HepG2 (cell line): ENCODE results near the gene PRKG1. TPM values are rescaled to one million over a fixed set of nuclear protein-coding genes. Genes with fewer than 3 reads are reported as not detected.

Experiments
- ATAC-seq: fragments of 200-7000 bp; cut with Tn5 transposase; 3 replicates; pipeline ENCODE4 v1.9.1; 2020; ENCODE audit warnings: mild to moderate bottlenecking, moderate library complexity
- BruUV-seq: library from RNA; stranded (reverse); fragments of 400-500 nt; replicated peaks from 2 replicates; lab custom pipeline; 2021; lab: Mats Ljungman, UMichigan
- CTCF ChIA-PET: fragments of 300-600 bp; formaldehyde crosslinking; extraction: SDS; loops from one replicate; lab custom pipeline; 2021; ENCODE audit warnings: low total read pairs, inconsistent platforms, low intra/inter-chr PET ratio; lab: Yijun Ruan, JAX
- POLR2A ChIA-PET: fragments of 350-600 bp; sonication (Branson Sonifier 250); formaldehyde crosslinking; loops from one replicate; lab custom pipeline; 2020; ENCODE audit warnings: antibody characterized with exemption, inconsistent platforms; lab: Yijun Ruan, JAX
- DNase-seq: peaks from one replicate; pipeline ENCODE4 v3.0.0-alpha.2; 2015; ENCODE audit warnings: low spot score
- FAIRE-seq: peaks from 3 replicates; lab custom pipeline; 2011; peaks lifted over from hg19 to GRCh38; lab: Jason Lieb, UNC
- H2AFZ ChIP-seq: one replicate; pipeline ENCODE4 v1.6.1; 2011; ENCODE audit warnings: low read length, inconsistent platforms
- H3K27ac ChIP-seq: fragments of 300-600 bp; 3 replicates; pipeline ENCODE4 v1.8.0; 2011; ENCODE audit warnings: mixed run types, mild to moderate bottlenecking, mixed read lengths, low read length, inconsistent platforms; ENCODE audit not compliant: insufficient read depth; ENCODE audit errors: extremely low read length
- H3K27me3 ChIP-seq, 2 experiments: fragments of 200-600 bp in 1 of 2; 2 replicates in 1 of 2; 3 replicates in 1 of 2; pipeline versions ENCODE4 v1.6.0 to v1.8.0; 2011; ENCODE audit warnings: low read length in 2 of 2, mild to moderate bottlenecking in 2 of 2, moderate library complexity in 2 of 2, inconsistent platforms in 1 of 2; ENCODE audit not compliant: insufficient read depth in 2 of 2, control insufficient read depth in 1 of 2
- H3K36me3 ChIP-seq, 2 experiments: fragments of 200-600 bp in 1 of 2; replicated peaks in 1 of 2; 2 replicates in 1 of 2; 3 replicates in 1 of 2; pipeline versions ENCODE4 v1.5.1 to v1.8.0; 2011; ENCODE audit warnings: low read length in 2 of 2, inconsistent platforms in 1 of 2; ENCODE audit not compliant: insufficient read depth in 2 of 2, control insufficient read depth in 1 of 2
- H3K4me1 ChIP-seq: 2 replicates; pipeline ENCODE4 v1.5.1; 2012; ENCODE audit warnings: low read length, inconsistent platforms; ENCODE audit not compliant: insufficient read depth
- H3K4me2 ChIP-seq: 2 replicates; pipeline ENCODE4 v1.6.0; 2011; ENCODE audit warnings: low read depth, low read length, inconsistent platforms
- H3K4me3 ChIP-seq, 3 experiments: fragments of 200-600 bp in 1 of 3; sonication (generic), shearing (Covaris generic) in 1 of 3; replicated peaks in 1 of 3; 2 replicates each; pipeline ENCODE4 v1.5.1; 2011 to 2016; ENCODE audit warnings: low read length in 3 of 3, inconsistent platforms in 2 of 3, low read depth in 2 of 3, mild to moderate bottlenecking in 2 of 3, control low read depth in 1 of 3, mixed read lengths in 1 of 3; ENCODE audit not compliant: insufficient read depth in 1 of 3
- H3K79me2 ChIP-seq: one replicate; pipeline ENCODE4 v1.6.1; 2011; ENCODE audit warnings: low read length, inconsistent platforms; ENCODE audit not compliant: insufficient read depth
- H3K9ac ChIP-seq: 2 replicates; pipeline ENCODE4 v1.6.0; 2011; ENCODE audit warnings: mild to moderate bottlenecking, low read depth, low read length, inconsistent platforms; ENCODE audit not compliant: insufficient read depth
- H3K9me3 ChIP-seq: 2 replicates; pipeline ENCODE4 v1.5.1; 2012; ENCODE audit warnings: mild to moderate bottlenecking, low read length
- H4K20me1 ChIP-seq: 2 replicates; pipeline ENCODE4 v1.6.0; 2011; ENCODE audit warnings: inconsistent platforms, mild to moderate bottlenecking, low read length, moderate library complexity; ENCODE audit not compliant: insufficient read depth
- ATF5 ChIP-seq: sonication (generic); formaldehyde crosslinking; IDR thresholded peaks from 2 replicates; pipeline ENCODE4 v1.4.0; 2020; ENCODE audit warnings: mild to moderate bottlenecking, low read depth, missing genetic modification reagents
- HNRNPL ChIP-seq: fragments of 200-400 bp; formaldehyde crosslinking; IDR thresholded peaks from 2 replicates; pipeline ENCODE4 v1.6.1; 2017; ENCODE audit warnings: mild to moderate bottlenecking, low read depth, low read length
- MTERF4 ChIP-seq: sonication (generic); formaldehyde crosslinking; IDR thresholded peaks from 2 replicates; pipeline ENCODE4 v1.8.0; 2023; ENCODE audit warnings: mild to moderate bottlenecking, missing genetic modification reagents
- MXI1 ChIP-seq: IDR thresholded peaks from 3 replicates; pipeline ENCODE4 v1.6.1; 2012; ENCODE audit warnings: low read depth, low read length, inconsistent platforms, borderline replicate concordance
- NFE2L1 ChIP-seq: sonication (generic); formaldehyde crosslinking; IDR thresholded peaks from 2 replicates; pipeline ENCODE4 v1.4.0; 2020; ENCODE audit warnings: missing genetic modification reagents, mild to moderate bottlenecking, borderline replicate concordance
- ZBTB7A ChIP-seq: sonication (generic); formaldehyde crosslinking; IDR thresholded peaks from 2 replicates; pipeline ENCODE4 v1.8.0; 2022; ENCODE audit warnings: mild to moderate bottlenecking, missing genetic modification reagents
- ZNF251 ChIP-seq: sonication (generic); formaldehyde crosslinking; IDR thresholded peaks from 2 replicates; pipeline ENCODE4 v1.9.0; 2021; ENCODE audit warnings: mild to moderate bottlenecking, missing genetic modification reagents
- ZNF512 ChIP-seq: sonication (generic); formaldehyde crosslinking; IDR thresholded peaks from 2 replicates; pipeline ENCODE4 v1.4.0; 2020; ENCODE audit warnings: mild to moderate bottlenecking, missing genetic modification reagents
- ZNF609 ChIP-seq: sonication (generic); formaldehyde crosslinking; IDR thresholded peaks from 2 replicates; pipeline ENCODE4 v1.4.0; 2020; ENCODE audit warnings: mild to moderate bottlenecking, missing genetic modification reagents, borderline replicate concordance
- WGBS: methylation state at CpG from one replicate; pipeline ENCODE4 v1.1.6; 2017; ENCODE audit warnings: low lambda C conversion rate; 5-methylcytosine and 5-hydroxymethylcytosine counted together
- in situ Hi-C: cut with HindIII; loops from 2 replicates; pipeline ENCODE4 v1.10.0; 2017; ENCODE audit warnings: low pct_unique_long_range_greater_than_20kb; ENCODE audit not compliant: extremely low pct_ligation_motif_present
- intact Hi-C: fragments of 100-400 bp; cut with micrococcal nuclease; formaldehyde crosslinking; loops from one replicate; pipeline ENCODE4 v1.10.0; 2022; ENCODE audit not compliant: unreplicated experiment
- polyA plus RNA-seq, 8 experiments: library from polyadenylated mRNA; depleted of rRNA in 3 of 8; stranded (reverse) in 7 of 8; unstranded in 1 of 8; fragments of >200 nt; fragmentation: Illumina TruSeq in 4 of 8; extraction: Trizol in 4 of 8; gene quantifications; 2 replicates each; pipeline versions ENCODE4 v1.2.1 to v1.2.3, GENCODE V29; 2011 to 2016; ENCODE audit warnings: low read depth in 4 of 8, missing spikeins in 1 of 8, mixed read lengths in 1 of 8; ENCODE audit not compliant: insufficient read depth in 1 of 8
- total RNA-seq, 5 experiments: library from RNA; depleted of rRNA; stranded (reverse); fragments of >200 nt; fragmentation: Illumina TruSeq; extraction: Trizol; gene quantifications; 2 replicates each; pipeline ENCODE4 v1.2.3, GENCODE V29; 2016; ENCODE audit warnings: low read depth in 1 of 5

PRKG1 gene
- total and polyA plus RNA-seq, 2 of the 13 experiments (the other 11 are each of a cell fraction or from before 2014, with no cell fraction given), result 0.01 TPM; not detected in 1

GRCh38 chr10:51759896-51760534 lies 685.7 kb downstream of the PRKG1 start (continued):
- TF ChIP-seq MTERF4 (CRISPR knock-in tag) (no peak), ZBTB7A (CRISPR knock-in tag) (no peak), ZNF512 (CRISPR knock-in tag) (no peak), MXI1 (no peak)

GRCh38 chr10:51760864-51761640 lies 686.8 kb downstream of the PRKG1 start:
- CTCF ChIA-PET, result no interaction called here
- in situ Hi-C loops, result no loop called here
- intact Hi-C loops, result no loop called here
- H3K4me2 ChIP-seq, result no peak overlapping the region
- no peak for TF ChIP-seq NFE2L1 (CRISPR knock-in tag)
- no peak for TF ChIP-seq ZNF251 (CRISPR knock-in tag)
- no peak for TF ChIP-seq ATF5 (CRISPR knock-in tag)
- TF ChIP-seq ZNF609 (CRISPR knock-in tag), result no peak
- TF ChIP-seq HNRNPL, result no peak
- TF ChIP-seq, all 625 proteins: peak for 0
- Histone ChIP-seq H3K4me3 (no peak overlapping the region), H3K9me3 (no peaks in the 10 kb centered on the region), H4K20me1 (no peaks in the 10 kb centered on the region), H3K79me2 (no peaks in the 10 kb centered on the region), H3K4me1 (no peaks in the 10 kb centered on the region), H3K9ac (no peak overlapping the region), H3K27me3 (no peaks in the 10 kb centered on the region), H2AFZ (no peak overlapping the region), H3K27ac (no peak overlapping the region), H3K36me3 (no peaks in the 10 kb centered on the region)
- FAIRE-seq (no peak), ATAC-seq (no peak), DNase-seq (no peak)
- no TSS peak for BruUV-seq
- 68% methylated on average over 4 of the region's 4 CpGs for WGBS
- POLR2A ChIA-PET, result no interaction called here
